Measurements from ENCODE around the gene HMCN2.

Gene HMCN2

GRCh38 chr9:130316430-130316829, 50.9 kb downstream of the HMCN2 start:
- no peak overlapping the region for H3K4me3 ChIP-seq (replicated peaks; ENCODE audit: low read depth, low read length)
- DNase-seq (ENCODE audit: low read depth) = no peak
- TF ChIP-seq, protein P1, sequence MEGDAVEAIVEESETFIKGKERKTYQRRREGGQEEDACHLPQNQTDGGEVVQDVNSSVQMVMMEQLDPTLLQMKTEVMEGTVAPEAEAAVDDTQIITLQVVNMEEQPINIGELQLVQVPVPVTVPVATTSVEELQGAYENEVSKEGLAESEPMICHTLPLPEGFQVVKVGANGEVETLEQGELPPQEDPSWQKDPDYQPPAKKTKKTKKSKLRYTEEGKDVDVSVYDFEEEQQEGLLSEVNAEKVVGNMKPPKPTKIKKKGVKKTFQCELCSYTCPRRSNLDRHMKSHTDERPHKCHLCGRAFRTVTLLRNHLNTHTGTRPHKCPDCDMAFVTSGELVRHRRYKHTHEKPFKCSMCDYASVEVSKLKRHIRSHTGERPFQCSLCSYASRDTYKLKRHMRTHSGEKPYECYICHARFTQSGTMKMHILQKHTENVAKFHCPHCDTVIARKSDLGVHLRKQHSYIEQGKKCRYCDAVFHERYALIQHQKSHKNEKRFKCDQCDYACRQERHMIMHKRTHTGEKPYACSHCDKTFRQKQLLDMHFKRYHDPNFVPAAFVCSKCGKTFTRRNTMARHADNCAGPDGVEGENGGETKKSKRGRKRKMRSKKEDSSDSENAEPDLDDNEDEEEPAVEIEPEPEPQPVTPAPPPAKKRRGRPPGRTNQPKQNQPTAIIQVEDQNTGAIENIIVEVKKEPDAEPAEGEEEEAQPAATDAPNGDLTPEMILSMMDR (IDR thresholded peaks at IDR 0.05; ENCODE audit: low read length, missing control alignments) = no peak

DNA sequence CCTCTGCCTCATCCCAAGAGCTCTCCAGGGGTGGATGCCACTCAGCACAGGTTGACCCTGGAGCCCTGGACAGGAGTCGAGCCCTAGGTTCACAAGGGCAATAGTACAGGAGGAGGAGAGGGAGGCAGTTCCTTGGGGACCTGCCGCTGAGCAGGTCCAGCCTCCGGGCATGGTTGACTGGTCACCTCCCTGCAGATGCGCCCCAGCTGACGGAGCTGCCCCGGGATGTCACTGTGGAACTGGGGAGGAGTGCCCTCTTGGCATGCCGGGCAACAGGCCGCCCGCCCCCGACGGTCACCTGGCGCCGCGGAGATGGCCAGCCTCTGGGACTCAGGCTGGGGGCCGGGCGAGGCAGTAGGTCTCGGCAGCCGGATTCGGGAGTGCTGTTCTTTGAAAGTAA, 53.7 kb downstream of the HMCN2 start:
- H3K4me3 ChIP-seq (replicated peaks; ENCODE audit: low read depth, low read length) = no peak overlapping the region
- DNase-seq (ENCODE audit: low read depth) = no peak
- TF ChIP-seq, protein P1 (IDR thresholded peaks at IDR 0.05; ENCODE audit: low read length, missing control alignments) = no peak

DNA sequence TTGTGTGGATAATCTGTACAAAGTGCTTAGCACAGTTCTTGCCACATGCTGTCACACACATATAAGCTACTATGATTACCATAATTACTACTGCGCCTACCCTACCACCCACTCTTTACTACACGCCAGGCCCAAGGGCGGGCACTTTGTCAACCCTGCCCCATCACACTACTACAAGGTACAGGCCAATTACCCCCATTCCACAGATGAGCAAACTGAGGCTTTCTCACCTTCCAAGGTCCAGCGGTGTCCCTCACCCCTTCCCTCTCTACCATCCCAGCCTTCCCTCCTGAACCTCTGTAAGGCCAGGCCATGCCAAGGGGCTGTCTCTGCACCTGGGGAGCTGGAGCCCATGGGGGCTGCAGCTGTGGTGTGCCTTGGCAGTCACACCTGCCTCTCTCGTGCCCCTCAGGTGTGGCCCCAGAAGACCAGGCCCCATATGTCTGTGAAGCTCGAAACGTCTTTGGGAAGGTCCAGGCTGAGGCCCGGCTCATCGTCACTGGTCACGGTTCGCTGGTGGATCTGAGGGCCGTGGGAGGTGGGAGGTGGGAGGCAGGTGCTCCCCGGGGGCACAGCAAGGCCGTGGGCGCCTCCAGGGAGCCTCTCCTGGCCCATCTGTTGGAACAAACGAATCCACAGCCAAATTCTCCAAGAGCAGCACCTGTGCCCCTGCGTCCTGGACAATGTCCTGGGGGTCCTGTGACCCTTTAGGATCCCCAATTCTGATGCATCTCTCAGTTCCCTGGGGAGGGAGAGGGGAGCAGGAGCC, 54.6 kb downstream of the HMCN2 start:
- DNase-seq (ENCODE audit: low read depth) = no peak
- TF ChIP-seq, protein P1 (IDR thresholded peaks at IDR 0.05; ENCODE audit: low read length, missing control alignments) = no peak
- no peak overlapping the region for H3K4me3 ChIP-seq (replicated peaks; ENCODE audit: low read depth, low read length)

DNA sequence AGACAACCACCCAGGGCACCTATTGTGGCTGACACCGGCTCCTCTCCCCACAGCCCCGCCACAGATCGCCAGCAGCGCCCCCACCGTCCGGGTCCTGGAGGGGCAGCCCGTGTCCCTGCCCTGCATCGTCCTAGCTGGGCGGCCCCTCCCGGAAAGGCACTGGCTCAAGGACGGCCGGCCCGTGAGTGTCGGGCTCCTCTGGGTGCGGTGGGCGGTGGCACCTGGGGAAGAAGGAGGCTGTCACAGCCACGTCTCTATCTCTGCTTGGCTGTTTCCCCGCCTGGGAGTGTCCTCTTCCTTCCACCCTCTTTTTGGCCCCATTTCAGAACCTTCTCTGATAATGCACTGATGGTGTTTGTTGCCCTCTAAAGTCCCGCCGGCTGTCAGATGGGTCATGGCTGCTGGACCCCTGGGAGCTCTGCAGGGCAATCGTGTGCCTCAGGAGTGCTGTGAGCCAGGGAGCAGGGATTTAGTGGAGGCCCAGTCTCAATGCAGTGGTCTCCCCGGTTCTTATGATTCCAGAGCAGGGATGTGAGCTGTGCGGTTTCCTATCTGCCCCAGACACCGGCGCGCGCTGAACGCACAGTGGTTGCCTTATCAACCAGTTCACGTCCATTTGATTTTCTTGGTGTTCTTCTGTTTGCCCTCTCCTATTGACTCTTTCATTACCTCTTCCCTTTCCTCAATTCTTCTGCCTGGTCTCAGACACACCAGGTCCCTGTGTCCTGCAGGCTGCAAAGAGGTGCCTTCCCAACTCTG, 55.3 kb downstream of the HMCN2 start:
- no peak overlapping the region for H3K4me3 ChIP-seq (replicated peaks; ENCODE audit: low read depth, low read length)
- TF ChIP-seq, protein P1 (IDR thresholded peaks at IDR 0.05; ENCODE audit: low read length, missing control alignments) = no peak
- no peak for DNase-seq (ENCODE audit: low read depth)

- no peak overlapping the region for H3K4me3 ChIP-seq (replicated peaks; ENCODE audit: low read depth, low read length)
- TF ChIP-seq, protein P1 (IDR thresholded peaks at IDR 0.05; ENCODE audit: low read length, missing control alignments) = no peak
- no peak for DNase-seq (ENCODE audit: low read depth)
Observed at GRCh38 chr9:130321539-130321938, 56.0 kb downstream of the HMCN2 start.

- H3K4me3 ChIP-seq (replicated peaks; ENCODE audit: low read depth, low read length) = no peak overlapping the region
- DNase-seq (ENCODE audit: low read depth) = no peak
- TF ChIP-seq, protein P1 (IDR thresholded peaks at IDR 0.05; ENCODE audit: low read length, missing control alignments) = no peak
Observed at GRCh38 chr9:130323051-130323745, 57.6 kb downstream of the HMCN2 start.

Measured in fibroblast of pulmonary artery (primary cell).